ENCODE measurements around the gene HCRTR2.

Gene HCRTR2

GRCh38 chr6:55136916-55137315 is 37.4 kb upstream of the HCRTR2 start:
- no peaks in the 10 kb centered on the region for H3K9me3 ChIP-seq (ENCODE audit: insufficient read depth, low read length)
- H3K27ac ChIP-seq (ENCODE audit: low read depth, low read length) = no peak overlapping the region
- no peaks in the 10 kb centered on the region for H3K36me3 ChIP-seq (ENCODE audit: low read length)
- H3K9ac ChIP-seq (ENCODE audit: low read length) = no peak overlapping the region
- H3K9me2 ChIP-seq (replicated peaks; ENCODE audit: insufficient read depth, low read length) = no peaks in the 10 kb centered on the region
- H3K4me3 ChIP-seq (ENCODE audit: insufficient read depth, low read length, poor library complexity, severe bottlenecking) = no peak overlapping the region
- TF ChIP-seq CTCF (IDR thresholded peaks at IDR 0.05; ENCODE audit: insufficient read depth, low read length, poor library complexity, severe bottlenecking) (no peak), EZH2phosphoT487 (conservative IDR thresholded peaks at IDR 0.05; ENCODE audit: low read length) (no peak)
- no peak overlapping the region for H2AFZ ChIP-seq (ENCODE audit: low read depth, low read length, severe bottlenecking)
- no peaks in the 10 kb centered on the region for H3F3A ChIP-seq (ENCODE audit: insufficient read depth)
- H3K27me3 ChIP-seq (ENCODE audit: low read length) = no peaks in the 10 kb centered on the region
- no peaks in the 10 kb centered on the region for H4K20me1 ChIP-seq (ENCODE audit: low read depth, low read length)
- H3K4me2 ChIP-seq (ENCODE audit: low read depth, low read length, poor library complexity, severe bottlenecking) = no peak overlapping the region
- no peaks in the 10 kb centered on the region for H3K79me2 ChIP-seq (ENCODE audit: insufficient read depth, low read length)

GRCh38 chr6:55137929-55138693 is 36.2 kb upstream of the HCRTR2 start:
- Histone ChIP-seq H3K9ac (ENCODE audit: low read length) (no peak overlapping the region), H3K27me3 (ENCODE audit: low read length) (no peaks in the 10 kb centered on the region), H3K4me3 (ENCODE audit: insufficient read depth, low read length, poor library complexity, severe bottlenecking) (no peak overlapping the region), H3K36me3 (ENCODE audit: low read length) (no peaks in the 10 kb centered on the region), H3K9me2 (replicated peaks; ENCODE audit: insufficient read depth, low read length) (no peaks in the 10 kb centered on the region), H4K20me1 (ENCODE audit: low read depth, low read length) (no peaks in the 10 kb centered on the region), H3K79me2 (ENCODE audit: insufficient read depth, low read length) (no peaks in the 10 kb centered on the region), H3K9me3 (ENCODE audit: insufficient read depth, low read length) (no peaks in the 10 kb centered on the region), H3F3A (ENCODE audit: insufficient read depth) (no peaks in the 10 kb centered on the region), H3K27ac (ENCODE audit: low read depth, low read length) (no peak overlapping the region), H2AFZ (ENCODE audit: low read depth, low read length, severe bottlenecking) (no peak overlapping the region), H3K4me2 (ENCODE audit: low read depth, low read length, poor library complexity, severe bottlenecking) (no peak overlapping the region)
- TF ChIP-seq EZH2phosphoT487 (conservative IDR thresholded peaks at IDR 0.05; ENCODE audit: low read length) (no peak), CTCF (IDR thresholded peaks at IDR 0.05; ENCODE audit: insufficient read depth, low read length, poor library complexity, severe bottlenecking) (no peak)

- no peaks in the 10 kb centered on the region for H3K36me3 ChIP-seq (ENCODE audit: low read length)
- no peaks in the 10 kb centered on the region for H4K20me1 ChIP-seq (ENCODE audit: low read depth, low read length)
- no peaks in the 10 kb centered on the region for H3K79me2 ChIP-seq (ENCODE audit: insufficient read depth, low read length)
- no peak overlapping the region for H2AFZ ChIP-seq (ENCODE audit: low read depth, low read length, severe bottlenecking)
- no peaks in the 10 kb centered on the region for H3K9me3 ChIP-seq (ENCODE audit: insufficient read depth, low read length)
- H3K27ac ChIP-seq (ENCODE audit: low read depth, low read length) = no peak overlapping the region
- no peak overlapping the region for H3K4me2 ChIP-seq (ENCODE audit: low read depth, low read length, poor library complexity, severe bottlenecking)
- TF ChIP-seq CTCF (IDR thresholded peaks at IDR 0.05; ENCODE audit: insufficient read depth, low read length, poor library complexity, severe bottlenecking) (no peak), EZH2phosphoT487 (conservative IDR thresholded peaks at IDR 0.05; ENCODE audit: low read length) (no peak)
- H3K27me3 ChIP-seq (ENCODE audit: low read length) = no peaks in the 10 kb centered on the region
- H3K9me2 ChIP-seq (replicated peaks; ENCODE audit: insufficient read depth, low read length) = no peaks in the 10 kb centered on the region
- no peaks in the 10 kb centered on the region for H3F3A ChIP-seq (ENCODE audit: insufficient read depth)
- H3K4me3 ChIP-seq (ENCODE audit: insufficient read depth, low read length, poor library complexity, severe bottlenecking) = no peak overlapping the region
- no peak overlapping the region for H3K9ac ChIP-seq (ENCODE audit: low read length)
These were observed 32.7 kb upstream of the HCRTR2 start for GRCh38 chr6:55141611-55142010.
